Fibroblast of pulmonary artery (primary cell): ENCODE data around the gene IKZF1.

Source experiments
- DNase-seq: peaks from one replicate; pipeline ENCODE4 v3.0.0-alpha.2; 2010; ENCODE audit warnings: low read depth
- H3K4me3 ChIP-seq: replicated peaks from 2 replicates; pipeline ENCODE4 v1.5.1; 2011; ENCODE audit warnings: low read depth, mild to moderate bottlenecking, control low read depth, low read length, moderate library complexity
- TF ChIP-seq, protein P1 (sequence below): IDR thresholded peaks from 2 replicates; pipeline ENCODE4 v1.5.1; 2011; ENCODE audit warnings: mild to moderate bottlenecking, control low read depth, low read length, inconsistent platforms; ENCODE audit errors: missing control alignments

IKZF1 gene

DNA sequence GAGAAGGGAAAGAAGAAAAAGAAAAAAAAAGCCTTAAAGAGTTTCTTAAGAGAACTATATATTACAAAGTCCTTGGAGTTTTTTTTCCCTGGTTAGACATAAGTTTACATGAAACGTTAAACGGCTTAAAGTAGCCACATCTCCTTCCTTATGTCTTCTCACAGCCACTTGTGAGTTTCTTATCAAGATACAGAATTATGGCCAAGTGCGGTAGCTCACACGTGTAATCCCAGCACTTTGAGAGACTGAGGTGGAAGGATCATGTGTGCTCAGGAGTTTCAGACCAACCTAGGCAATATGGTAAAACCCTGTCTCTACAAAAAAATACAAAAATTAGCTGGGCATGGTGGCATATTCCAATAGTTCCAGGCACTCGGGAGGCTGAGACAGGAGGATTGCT is 54.3 kb downstream of the IKZF1 start:
- H3K4me3 ChIP-seq: no peak overlapping the region
- DNase-seq: no peak
- TF ChIP-seq, protein P1, sequence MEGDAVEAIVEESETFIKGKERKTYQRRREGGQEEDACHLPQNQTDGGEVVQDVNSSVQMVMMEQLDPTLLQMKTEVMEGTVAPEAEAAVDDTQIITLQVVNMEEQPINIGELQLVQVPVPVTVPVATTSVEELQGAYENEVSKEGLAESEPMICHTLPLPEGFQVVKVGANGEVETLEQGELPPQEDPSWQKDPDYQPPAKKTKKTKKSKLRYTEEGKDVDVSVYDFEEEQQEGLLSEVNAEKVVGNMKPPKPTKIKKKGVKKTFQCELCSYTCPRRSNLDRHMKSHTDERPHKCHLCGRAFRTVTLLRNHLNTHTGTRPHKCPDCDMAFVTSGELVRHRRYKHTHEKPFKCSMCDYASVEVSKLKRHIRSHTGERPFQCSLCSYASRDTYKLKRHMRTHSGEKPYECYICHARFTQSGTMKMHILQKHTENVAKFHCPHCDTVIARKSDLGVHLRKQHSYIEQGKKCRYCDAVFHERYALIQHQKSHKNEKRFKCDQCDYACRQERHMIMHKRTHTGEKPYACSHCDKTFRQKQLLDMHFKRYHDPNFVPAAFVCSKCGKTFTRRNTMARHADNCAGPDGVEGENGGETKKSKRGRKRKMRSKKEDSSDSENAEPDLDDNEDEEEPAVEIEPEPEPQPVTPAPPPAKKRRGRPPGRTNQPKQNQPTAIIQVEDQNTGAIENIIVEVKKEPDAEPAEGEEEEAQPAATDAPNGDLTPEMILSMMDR: no peak

DNA sequence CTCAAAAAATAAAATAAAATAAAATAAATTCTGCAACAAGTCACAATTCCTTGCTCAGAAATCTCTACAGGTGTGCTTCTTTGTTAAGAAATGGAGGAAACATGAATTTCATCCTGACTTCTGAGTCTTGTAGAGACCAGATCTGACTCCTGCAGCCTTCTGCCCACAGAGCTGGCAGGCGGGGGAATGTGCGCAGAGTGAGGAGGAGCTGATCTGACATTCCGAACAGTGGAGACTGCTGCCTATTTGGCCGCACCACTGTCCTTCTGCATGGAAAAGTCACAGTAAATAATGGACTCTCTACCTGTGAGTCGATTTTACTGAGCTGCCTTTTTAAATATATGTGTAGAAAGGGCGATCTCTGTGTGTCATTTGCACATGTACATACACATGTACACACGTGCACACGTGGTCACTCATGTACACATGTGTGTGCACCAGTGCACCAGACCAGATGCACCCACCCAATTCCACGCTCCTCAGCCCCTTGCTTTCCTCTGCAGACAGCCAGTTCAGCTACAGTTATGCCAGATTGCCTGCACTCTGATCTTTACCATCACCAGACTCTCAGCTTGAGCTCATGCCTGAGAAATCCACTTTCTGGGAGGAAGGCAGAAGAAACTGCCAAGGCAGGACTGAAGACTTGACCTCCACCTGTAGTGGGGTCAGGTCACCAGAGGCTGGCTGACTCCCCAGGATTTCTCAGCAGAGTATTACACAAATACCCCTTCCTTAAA is 54.9 kb downstream of the IKZF1 start:
- TF ChIP-seq, protein P1: no peak
- no peak overlapping the region for H3K4me3 ChIP-seq
- DNase-seq: no peak

DNA sequence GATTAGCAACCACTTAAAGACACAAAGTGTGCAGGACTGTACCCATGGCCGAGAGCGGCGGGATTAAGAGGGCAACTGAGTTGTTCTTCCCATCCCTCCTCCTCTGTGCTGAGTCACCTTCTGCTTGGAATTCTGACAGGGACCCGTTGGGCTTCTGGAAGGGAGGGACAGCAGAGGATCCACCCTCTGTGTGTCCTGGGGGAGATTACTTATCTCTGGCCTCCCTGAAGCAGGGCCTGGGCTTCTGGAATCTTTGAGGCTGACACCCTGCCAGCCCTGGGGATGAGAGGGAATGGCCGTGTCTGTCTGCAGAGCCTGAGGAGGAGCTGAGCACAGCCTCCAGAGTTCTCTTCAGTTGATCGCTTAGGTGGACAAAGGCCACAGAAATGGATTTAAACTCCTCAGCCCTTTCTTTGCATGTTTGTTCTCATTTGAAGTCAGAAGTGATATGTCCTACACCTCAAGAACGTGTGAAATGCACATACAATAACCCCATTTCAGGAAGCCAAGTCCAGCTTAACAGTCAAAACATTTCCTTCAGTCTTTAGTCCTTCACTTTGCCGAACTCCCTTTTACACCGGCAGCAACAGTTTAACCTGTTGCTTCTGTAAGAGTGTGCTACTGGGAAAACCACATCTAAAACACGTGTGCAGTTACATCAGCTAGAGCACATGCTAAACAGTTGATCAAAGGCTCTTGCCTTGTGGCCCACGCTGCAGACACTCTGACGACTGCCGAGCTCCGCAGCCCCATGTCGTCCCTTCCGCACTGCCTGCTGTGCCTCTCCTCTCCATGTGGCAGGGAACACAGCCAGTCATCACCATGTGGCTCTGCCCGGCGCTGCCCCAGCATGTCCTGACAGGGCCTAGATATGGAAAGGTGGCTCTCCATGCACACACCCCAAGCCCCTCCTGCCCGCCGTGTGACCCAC is 55.7 kb downstream of the IKZF1 start:
- TF ChIP-seq, protein P1: no peak
- DNase-seq: no peak
- H3K4me3 ChIP-seq: no peak overlapping the region

DNA sequence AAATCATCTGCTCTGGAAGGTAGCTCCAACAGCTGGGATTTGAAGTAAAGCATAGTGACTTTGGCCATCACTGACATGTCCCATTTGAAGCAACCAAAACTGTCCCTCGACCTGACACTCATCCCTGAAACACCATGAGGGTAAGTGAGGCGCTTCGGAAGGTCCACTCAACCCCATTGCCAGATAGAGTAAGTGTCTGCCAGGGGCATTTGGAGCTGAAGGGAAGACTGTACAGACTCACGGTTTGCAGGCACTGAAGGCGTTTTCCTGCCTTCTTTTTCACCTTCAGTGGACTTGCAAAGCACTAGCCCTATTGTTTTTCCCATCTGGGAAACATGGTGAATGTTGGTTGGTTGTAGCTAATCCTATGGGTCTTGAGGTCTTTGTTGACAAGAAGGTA is 57.6 kb downstream of the IKZF1 start:
- no peak overlapping the region for H3K4me3 ChIP-seq
- no peak for DNase-seq
- TF ChIP-seq, protein P1: no peak

DNA sequence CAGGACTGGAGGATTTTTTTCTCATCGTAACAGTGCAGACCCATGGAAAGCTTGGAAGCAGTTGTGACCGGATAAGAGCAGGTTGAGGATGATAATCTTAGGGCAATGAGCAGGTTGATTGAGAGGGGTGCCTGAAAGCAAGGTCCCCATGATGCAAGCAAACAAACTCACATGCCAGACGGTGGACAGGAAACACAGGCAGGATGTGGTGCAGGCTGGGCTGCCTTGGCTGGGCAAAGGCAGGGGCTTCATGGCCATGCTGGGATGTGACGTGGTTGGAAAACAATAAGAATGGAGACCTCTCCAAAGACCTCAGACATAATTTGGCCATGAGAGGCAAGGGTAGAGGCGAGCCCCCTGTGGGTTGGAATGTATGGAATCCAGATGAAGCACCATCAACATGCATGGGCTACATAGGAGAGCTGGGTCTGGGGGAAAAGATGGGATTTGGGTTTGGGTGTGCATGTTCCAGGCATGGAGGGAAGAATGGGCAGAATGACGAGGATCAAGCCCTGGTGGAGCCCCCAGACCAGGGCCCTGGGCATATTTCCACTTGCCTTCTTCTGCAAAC is 58.3 kb downstream of the IKZF1 start:
- TF ChIP-seq, protein P1: no peak
- H3K4me3 ChIP-seq: no peak overlapping the region
- no peak for DNase-seq

DNA sequence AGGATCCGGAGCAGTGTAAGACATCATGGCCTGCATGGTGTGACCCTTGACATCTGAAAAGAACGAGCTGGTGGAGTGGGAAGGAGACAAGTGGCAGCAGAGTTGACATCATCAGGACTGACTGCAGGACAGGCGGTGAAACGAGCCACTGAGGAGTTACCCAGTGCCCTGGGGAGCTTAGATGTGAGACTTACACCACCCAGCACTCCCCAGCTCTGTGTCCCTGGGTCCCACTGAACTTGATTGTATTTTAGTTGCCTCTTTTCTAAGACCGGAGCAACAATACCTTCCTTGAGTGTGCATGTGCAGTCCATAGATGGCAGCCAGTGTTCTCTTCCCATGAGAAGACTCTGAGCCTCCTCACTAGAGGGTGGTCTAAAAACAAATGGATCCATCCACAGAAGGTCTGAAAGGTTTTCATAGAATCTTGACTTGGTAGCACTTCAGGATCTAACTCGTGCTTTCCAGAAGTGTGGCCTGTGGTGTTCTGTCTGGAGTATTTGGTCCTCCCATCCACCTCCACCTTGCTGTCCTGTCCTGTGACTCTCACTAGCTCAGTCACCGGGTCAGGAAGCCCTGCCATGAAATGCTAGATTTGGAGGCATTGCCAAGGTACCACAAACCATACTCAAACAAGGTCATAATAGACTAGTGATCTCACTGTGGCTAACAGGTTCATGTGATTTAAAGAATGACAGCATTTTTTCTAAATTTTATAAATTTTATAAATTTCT is 59.0 kb downstream of the IKZF1 start:
- H3K4me3 ChIP-seq: no peak overlapping the region
- DNase-seq: no peak
- TF ChIP-seq, protein P1: no peak
